K562 (cell line): ENCODE measurements around the gene NFIB. TPM values are rescaled to one million over a fixed set of nuclear protein-coding genes. Genes with fewer than 3 reads are reported as not detected.

Source experiments
- ATAC-seq: fragments of 200-7000 bp; cut with Tn5 transposase; 3 replicates; pipeline ENCODE4 v1.9.1; 2020; ENCODE audit warnings: moderate library complexity
- BruUV-seq: library from RNA; stranded (reverse); fragments of 400-500 nt; replicated peaks from 2 replicates; lab custom pipeline; 2021; lab: Mats Ljungman, UMichigan
- CTCF ChIA-PET: fragments of 300-600 bp; formaldehyde crosslinking; extraction: SDS; loops from one replicate; lab custom pipeline; 2021; ENCODE audit warnings: low intra/inter-chr PET ratio; lab: Yijun Ruan, JAX
- POLR2A ChIA-PET: fragments of 300-600, 350-650 bp; sonication (Branson Sonifier 250); formaldehyde crosslinking; extraction: SDS; loops from one replicate; lab custom pipeline; 2021; ENCODE audit warnings: antibody characterized with exemption, inconsistent platforms; lab: Yijun Ruan, JAX
- DNase-seq, 4 experiments: peaks; one replicate each; pipeline versions ENCODE4 v3.0.0 to v3.0.0-alpha.2; 2011 to 2018; ENCODE audit warnings: low spot score in 3 of 4, mixed read lengths in 3 of 4; ENCODE audit errors: extremely low read depth in 1 of 4
- FAIRE-seq: peaks from 2 replicates; lab custom pipeline; 2011; peaks lifted over from hg19 to GRCh38; lab: Jason Lieb, UNC
- H2AFZ ChIP-seq: 2 replicates; pipeline ENCODE4 v1.6.0; 2011; ENCODE audit warnings: low read depth, low read length, control low read depth, inconsistent platforms
- H3K27ac ChIP-seq: fragments of 200-600 bp; 3 replicates; pipeline ENCODE4 v1.8.0; 2011; ENCODE audit warnings: low read depth, mild to moderate bottlenecking, control low read depth, inconsistent platforms, low read length, moderate library complexity, mixed read lengths; ENCODE audit errors: extremely low read depth
- H3K27me3 ChIP-seq, 2 experiments: fragments of 300-600 bp in 1 of 2; 2 replicates in 1 of 2; 3 replicates in 1 of 2; pipeline versions ENCODE4 v1.6.0 to v1.8.0; 2011; ENCODE audit warnings: inconsistent platforms in 2 of 2, low read length in 2 of 2, mild to moderate bottlenecking in 1 of 2, mixed read lengths in 1 of 2, moderate library complexity in 1 of 2; ENCODE audit not compliant: control insufficient read depth in 2 of 2, insufficient read depth in 2 of 2
- H3K36me3 ChIP-seq: fragments of 300-600 bp; 3 replicates; pipeline ENCODE4 v1.8.0; 2011; ENCODE audit warnings: mild to moderate bottlenecking, low read length, inconsistent platforms; ENCODE audit not compliant: control insufficient read depth, insufficient read depth
- H3K4me1 ChIP-seq, 2 experiments: fragments of 200-600 bp in 1 of 2; replicated peaks in 1 of 2; 2 replicates in 1 of 2; 3 replicates in 1 of 2; pipeline versions ENCODE4 v1.5.1 to v1.8.0; 2011; ENCODE audit warnings: inconsistent platforms in 2 of 2, low read length in 2 of 2, mild to moderate bottlenecking in 1 of 2, mixed read lengths in 1 of 2, moderate library complexity in 1 of 2; ENCODE audit not compliant: control insufficient read depth in 2 of 2, insufficient read depth in 2 of 2
- H3K4me2 ChIP-seq: 2 replicates; pipeline ENCODE4 v1.6.1; 2011; ENCODE audit warnings: low read length, control low read depth, inconsistent platforms, mixed read lengths; ENCODE audit not compliant: insufficient read depth
- H3K4me3 ChIP-seq: fragments of 200-600 bp; sonication (generic), shearing (Covaris generic); 2 replicates; pipeline ENCODE4 v1.5.1; 2016; ENCODE audit warnings: control low read depth, inconsistent platforms
- H3K79me2 ChIP-seq: fragments of 200-600 bp; 3 replicates; pipeline ENCODE4 v1.8.0; 2011; ENCODE audit warnings: low read length, inconsistent platforms; ENCODE audit not compliant: control insufficient read depth, insufficient read depth
- H3K9ac ChIP-seq, 2 experiments: 2 replicates each; pipeline versions ENCODE4 v1.6.0 to v1.6.1; 2011; ENCODE audit warnings: low read depth in 2 of 2, low read length in 2 of 2, control low read depth in 1 of 2, inconsistent platforms in 1 of 2, mild to moderate bottlenecking in 1 of 2, mixed read lengths in 1 of 2; ENCODE audit not compliant: insufficient read depth in 1 of 2
- H3K9me1 ChIP-seq: one replicate; pipeline ENCODE4 v1.6.0; 2011; ENCODE audit warnings: inconsistent platforms, mild to moderate bottlenecking, low read length, moderate library complexity; ENCODE audit not compliant: control insufficient read depth, insufficient read depth
- H3K9me3 ChIP-seq: replicated peaks from 2 replicates; pipeline ENCODE4 v1.5.1; 2011; ENCODE audit warnings: low read depth, low read length, inconsistent platforms; ENCODE audit not compliant: control insufficient read depth, insufficient read depth
- H4K20me1 ChIP-seq: replicated peaks from 2 replicates; pipeline ENCODE4 v1.6.1; 2011; ENCODE audit warnings: low read length, inconsistent platforms, mixed read lengths; ENCODE audit not compliant: control insufficient read depth, insufficient read depth
- ATF7 ChIP-seq: fragments of 450-650 bp; IDR thresholded peaks from 2 replicates; pipeline ENCODE4 v1.7.1; 2014; ENCODE audit warnings: mild to moderate bottlenecking, moderate library complexity
- BCL6 ChIP-seq: fragments of 250-450 bp; sonication (Bioruptor Pico); IDR thresholded peaks from 2 replicates; pipeline ENCODE4 v1.4.0; 2020
- COPS2 ChIP-seq: fragments of 450-650 bp; conservative IDR thresholded peaks from 2 replicates; pipeline ENCODE4 v1.6.1; 2016; ENCODE audit warnings: mild to moderate bottlenecking, moderate library complexity
- DACH1 ChIP-seq: fragments of 450-650 bp; IDR thresholded peaks from 2 replicates; pipeline ENCODE4 v1.6.1; 2018; ENCODE audit not compliant: partially characterized antibody
- FOXP4 ChIP-seq: sonication (generic); formaldehyde crosslinking; IDR thresholded peaks from 2 replicates; pipeline ENCODE4 v1.8.0; 2022; ENCODE audit warnings: mild to moderate bottlenecking, missing genetic modification reagents, borderline replicate concordance
- GATAD2B ChIP-seq: fragments of 450-650 bp; IDR thresholded peaks from 2 replicates; pipeline ENCODE4 v1.6.1; 2017; ENCODE audit warnings: mild to moderate bottlenecking, borderline replicate concordance
- NR2C2 ChIP-seq, 2 experiments: fragments of 200-800 bp in 1 of 2; sonication (Bioruptor generic) in 1 of 2; sonication (generic) in 1 of 2; formaldehyde crosslinking in 1 of 2; IDR thresholded peaks; 2 replicates each; pipeline versions ENCODE4 v1.6.1 to v1.8.0; 2016 to 2022; ENCODE audit warnings: mild to moderate bottlenecking in 1 of 2, missing compliant biosample characterization in 1 of 2, missing genetic modification characterization in 1 of 2, missing genetic modification reagents in 1 of 2
- SMARCB1 ChIP-seq: IDR thresholded peaks from 2 replicates; pipeline ENCODE4 v1.6.1; 2011; ENCODE audit warnings: improper control_type of control experiment, low read depth; ENCODE audit not compliant: insufficient read length
- SP2 ChIP-seq: IDR thresholded peaks from 2 replicates; pipeline ENCODE4 v1.6.1; 2011; ENCODE audit warnings: mild to moderate bottlenecking, low read depth, low read length, moderate library complexity; ENCODE audit not compliant: poor library complexity, severe bottlenecking; ENCODE audit errors: extremely low read depth
- TCF3 ChIP-seq: sonication (generic); formaldehyde crosslinking; IDR thresholded peaks from 2 replicates; pipeline ENCODE4 v1.4.0; 2020; ENCODE audit warnings: mild to moderate bottlenecking, missing genetic modification reagents
- ZBTB5 ChIP-seq: fragments of 450-650 bp; IDR thresholded peaks from 2 replicates; pipeline ENCODE4 v1.6.1; 2017; ENCODE audit warnings: antibody characterized with exemption
- ZNF253 ChIP-seq: fragments of 250-450 bp; sonication (Bioruptor Pico); conservative IDR thresholded peaks from 2 replicates; pipeline ENCODE4 v1.6.1; 2021; ENCODE audit warnings: mild to moderate bottlenecking
- WGBS: fragments of 100-300 bp; shearing (Covaris generic); methylation state at CpG from one replicate; pipeline ENCODE4 v1.1.6; 2016; ENCODE audit warnings: low coverage, mixed read lengths; ENCODE audit not compliant: insufficient coverage; ENCODE audit errors: missing lambda C conversion rate; 5-methylcytosine and 5-hydroxymethylcytosine counted together
- in situ Hi-C: fragments of 300-500 bp; cut with MboI; formaldehyde crosslinking; loops from 4 replicates; pipeline ENCODE4 v1.15.0; 2018; ENCODE audit warnings: inconsistent platforms, mixed read lengths
- intact Hi-C: fragments of 100-400 bp; cut with micrococcal nuclease; formaldehyde crosslinking; loops from 2 replicates; pipeline ENCODE4 v1.14.2; 2022
- polyA plus RNA-seq, 8 experiments: library from polyadenylated mRNA; depleted of rRNA in 4 of 8; stranded (reverse) in 5 of 8; unstranded in 3 of 8; fragments of >200 nt; fragmentation: Nextera tagmentation in 2 of 8; fragmentation: Illumina TruSeq in 1 of 8; extraction: Ambion mirVana in 2 of 8; extraction: Trizol in 1 of 8; gene quantifications; 2 replicates each; pipeline versions ENCODE4 v1.2.1 to v1.2.3, GENCODE V29; 2011 to 2014; ENCODE audit warnings: inconsistent platforms in 1 of 8, missing spikeins in 1 of 8
- total RNA-seq, 7 experiments: library from RNA; depleted of rRNA in 6 of 7; stranded (reverse); fragments of >200 nt in 6 of 7; fragmentation: Illumina TruSeq in 2 of 7; extraction: Trizol in 2 of 7; gene quantifications; 2 replicates each; pipeline versions ENCODE4 v1.2.1 to v1.2.3, GENCODE V29; 2011 to 2021; ENCODE audit warnings: low replicate concordance in 1 of 7
- TF ChIP-seq, protein P1 (sequence below): fragments of 200-800 bp; sonication (Bioruptor generic); IDR thresholded peaks from 2 replicates; pipeline ENCODE4 v1.6.1; 2017; ENCODE audit warnings: missing genetic modification characterization, missing compliant biosample characterization
- TF ChIP-seq, protein P2 (sequence below), 3 experiments: IDR thresholded peaks in 2 of 3; conservative IDR thresholded peaks in 1 of 3; 2 replicates each; pipeline ENCODE4 v1.5.1; 2011 to 2012; ENCODE audit warnings: low read length in 3 of 3, mild to moderate bottlenecking in 3 of 3, control low read depth in 2 of 3, improper control_type of control experiment in 1 of 3, inconsistent platforms in 1 of 3, low read depth in 1 of 3, mixed read lengths in 1 of 3, moderate library complexity in 1 of 3; ENCODE audit not compliant: insufficient read depth in 2 of 3

The NFIB gene
- total and polyA plus RNA-seq, 9 of the 15 experiments (the other 6 are each of a cell fraction or from before 2014, with no cell fraction given) = 1.2 to 3.3 (median 1.9) TPM

GRCh38 chr9:14214693-14215092 lies 99.2 kb downstream of the NFIB start:
- DNase-seq (no peak), ATAC-seq (no peak), FAIRE-seq (no peak)
- TF ChIP-seq SMARCB1 (no peak), BCL6 (CRISPR knock-in tag) (no peak), ATF7 (no peak), GATAD2B (no peak), ZBTB5 (no peak), TCF3 (CRISPR knock-in tag) (no peak), ZNF253 (CRISPR knock-in tag) (no peak), FOXP4 (CRISPR knock-in tag) (no peak), COPS2 (no peak), SP2 (no peak), NR2C2 (CRISPR knock-in tag; IDR thresholded peaks at IDR 0.05) (no peak), NR2C2 (tag; IDR thresholded peaks at IDR 0.05) (no peak), DACH1 (no peak)
- TF ChIP-seq, protein P1, sequence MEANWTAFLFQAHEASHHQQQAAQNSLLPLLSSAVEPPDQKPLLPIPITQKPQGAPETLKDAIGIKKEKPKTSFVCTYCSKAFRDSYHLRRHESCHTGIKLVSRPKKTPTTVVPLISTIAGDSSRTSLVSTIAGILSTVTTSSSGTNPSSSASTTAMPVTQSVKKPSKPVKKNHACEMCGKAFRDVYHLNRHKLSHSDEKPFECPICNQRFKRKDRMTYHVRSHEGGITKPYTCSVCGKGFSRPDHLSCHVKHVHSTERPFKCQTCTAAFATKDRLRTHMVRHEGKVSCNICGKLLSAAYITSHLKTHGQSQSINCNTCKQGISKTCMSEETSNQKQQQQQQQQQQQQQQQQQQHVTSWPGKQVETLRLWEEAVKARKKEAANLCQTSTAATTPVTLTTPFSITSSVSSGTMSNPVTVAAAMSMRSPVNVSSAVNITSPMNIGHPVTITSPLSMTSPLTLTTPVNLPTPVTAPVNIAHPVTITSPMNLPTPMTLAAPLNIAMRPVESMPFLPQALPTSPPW (CRISPR knock-in tag) = no peak
- TF ChIP-seq, protein P2, sequence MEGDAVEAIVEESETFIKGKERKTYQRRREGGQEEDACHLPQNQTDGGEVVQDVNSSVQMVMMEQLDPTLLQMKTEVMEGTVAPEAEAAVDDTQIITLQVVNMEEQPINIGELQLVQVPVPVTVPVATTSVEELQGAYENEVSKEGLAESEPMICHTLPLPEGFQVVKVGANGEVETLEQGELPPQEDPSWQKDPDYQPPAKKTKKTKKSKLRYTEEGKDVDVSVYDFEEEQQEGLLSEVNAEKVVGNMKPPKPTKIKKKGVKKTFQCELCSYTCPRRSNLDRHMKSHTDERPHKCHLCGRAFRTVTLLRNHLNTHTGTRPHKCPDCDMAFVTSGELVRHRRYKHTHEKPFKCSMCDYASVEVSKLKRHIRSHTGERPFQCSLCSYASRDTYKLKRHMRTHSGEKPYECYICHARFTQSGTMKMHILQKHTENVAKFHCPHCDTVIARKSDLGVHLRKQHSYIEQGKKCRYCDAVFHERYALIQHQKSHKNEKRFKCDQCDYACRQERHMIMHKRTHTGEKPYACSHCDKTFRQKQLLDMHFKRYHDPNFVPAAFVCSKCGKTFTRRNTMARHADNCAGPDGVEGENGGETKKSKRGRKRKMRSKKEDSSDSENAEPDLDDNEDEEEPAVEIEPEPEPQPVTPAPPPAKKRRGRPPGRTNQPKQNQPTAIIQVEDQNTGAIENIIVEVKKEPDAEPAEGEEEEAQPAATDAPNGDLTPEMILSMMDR (IDR thresholded peaks at IDR 0.05 in 2 of 3, conservative IDR thresholded peaks at IDR 0.05 in 1 of 3; ENCODE audit: insufficient read depth in 2 of 3, low read depth in 1 of 3, low read length in 3 of 3) = no peak
- Histone ChIP-seq H3K9me1 (no peaks in the 10 kb centered on the region), H3K9ac (no peak overlapping the region), H3K9me3 (no peaks in the 10 kb centered on the region), H3K4me1 (no peaks in the 10 kb centered on the region), H4K20me1 (no peaks in the 10 kb centered on the region), H3K4me2 (no peak overlapping the region), H3K79me2 (no peaks in the 10 kb centered on the region), H3K4me3 (no peak overlapping the region), H2AFZ (no peak overlapping the region), H3K36me3 (no peaks in the 10 kb centered on the region), H3K27ac (no peak overlapping the region), H3K27me3 (0 out of 5 replicates have a peak, but pooled peaks cover 0 to 4% of the 10 kb centered on the region in 2 experiments)
- in situ Hi-C loops = no loop called here
- ChIA-PET CTCF (no interaction called here), POLR2A (no interaction called here)
- WGBS = 5% methylated on average over 2 of the region's 2 CpGs
- BruUV-seq = no TSS peak
- intact Hi-C loops = loop anchor here (10.0 kb wide), 1 partner anchor 50 kb away; no protein-coding TSS in a partner anchor
